RWPE1 (cell line): Measurements from ENCODE around the gene ADAMTS7.

Experiments used
- CTCF ChIA-PET: fragments of 350-600 bp; sonication (Branson Sonifier 250); formaldehyde crosslinking; extraction: SDS; loops from one replicate; lab custom pipeline; 2021; lab: Yijun Ruan, JAX
- POLR2A ChIA-PET: fragments of 400-600 bp; formaldehyde crosslinking; extraction: SDS; loops from one replicate; lab custom pipeline; 2020; ENCODE audit warnings: antibody characterized with exemption; ENCODE audit not compliant: low non-redundant PET; lab: Yijun Ruan, JAX
- DNase-seq: peaks from one replicate; pipeline ENCODE4 v3.0.0; 2012; ENCODE audit warnings: low spot score
- H3K27ac ChIP-seq: fragments of 450-650 bp; 2 replicates; pipeline ENCODE4 v1.5.1; 2017
- TF ChIP-seq, protein P1 (sequence below): fragments of 450-650 bp; conservative IDR thresholded peaks from 2 replicates; pipeline ENCODE4 v1.5.1; 2017; ENCODE audit warnings: low read depth, mild to moderate bottlenecking

Gene ADAMTS7, protein sequence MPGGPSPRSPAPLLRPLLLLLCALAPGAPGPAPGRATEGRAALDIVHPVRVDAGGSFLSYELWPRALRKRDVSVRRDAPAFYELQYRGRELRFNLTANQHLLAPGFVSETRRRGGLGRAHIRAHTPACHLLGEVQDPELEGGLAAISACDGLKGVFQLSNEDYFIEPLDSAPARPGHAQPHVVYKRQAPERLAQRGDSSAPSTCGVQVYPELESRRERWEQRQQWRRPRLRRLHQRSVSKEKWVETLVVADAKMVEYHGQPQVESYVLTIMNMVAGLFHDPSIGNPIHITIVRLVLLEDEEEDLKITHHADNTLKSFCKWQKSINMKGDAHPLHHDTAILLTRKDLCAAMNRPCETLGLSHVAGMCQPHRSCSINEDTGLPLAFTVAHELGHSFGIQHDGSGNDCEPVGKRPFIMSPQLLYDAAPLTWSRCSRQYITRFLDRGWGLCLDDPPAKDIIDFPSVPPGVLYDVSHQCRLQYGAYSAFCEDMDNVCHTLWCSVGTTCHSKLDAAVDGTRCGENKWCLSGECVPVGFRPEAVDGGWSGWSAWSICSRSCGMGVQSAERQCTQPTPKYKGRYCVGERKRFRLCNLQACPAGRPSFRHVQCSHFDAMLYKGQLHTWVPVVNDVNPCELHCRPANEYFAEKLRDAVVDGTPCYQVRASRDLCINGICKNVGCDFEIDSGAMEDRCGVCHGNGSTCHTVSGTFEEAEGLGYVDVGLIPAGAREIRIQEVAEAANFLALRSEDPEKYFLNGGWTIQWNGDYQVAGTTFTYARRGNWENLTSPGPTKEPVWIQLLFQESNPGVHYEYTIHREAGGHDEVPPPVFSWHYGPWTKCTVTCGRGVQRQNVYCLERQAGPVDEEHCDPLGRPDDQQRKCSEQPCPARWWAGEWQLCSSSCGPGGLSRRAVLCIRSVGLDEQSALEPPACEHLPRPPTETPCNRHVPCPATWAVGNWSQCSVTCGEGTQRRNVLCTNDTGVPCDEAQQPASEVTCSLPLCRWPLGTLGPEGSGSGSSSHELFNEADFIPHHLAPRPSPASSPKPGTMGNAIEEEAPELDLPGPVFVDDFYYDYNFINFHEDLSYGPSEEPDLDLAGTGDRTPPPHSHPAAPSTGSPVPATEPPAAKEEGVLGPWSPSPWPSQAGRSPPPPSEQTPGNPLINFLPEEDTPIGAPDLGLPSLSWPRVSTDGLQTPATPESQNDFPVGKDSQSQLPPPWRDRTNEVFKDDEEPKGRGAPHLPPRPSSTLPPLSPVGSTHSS (N-terminal part only)

DNA sequence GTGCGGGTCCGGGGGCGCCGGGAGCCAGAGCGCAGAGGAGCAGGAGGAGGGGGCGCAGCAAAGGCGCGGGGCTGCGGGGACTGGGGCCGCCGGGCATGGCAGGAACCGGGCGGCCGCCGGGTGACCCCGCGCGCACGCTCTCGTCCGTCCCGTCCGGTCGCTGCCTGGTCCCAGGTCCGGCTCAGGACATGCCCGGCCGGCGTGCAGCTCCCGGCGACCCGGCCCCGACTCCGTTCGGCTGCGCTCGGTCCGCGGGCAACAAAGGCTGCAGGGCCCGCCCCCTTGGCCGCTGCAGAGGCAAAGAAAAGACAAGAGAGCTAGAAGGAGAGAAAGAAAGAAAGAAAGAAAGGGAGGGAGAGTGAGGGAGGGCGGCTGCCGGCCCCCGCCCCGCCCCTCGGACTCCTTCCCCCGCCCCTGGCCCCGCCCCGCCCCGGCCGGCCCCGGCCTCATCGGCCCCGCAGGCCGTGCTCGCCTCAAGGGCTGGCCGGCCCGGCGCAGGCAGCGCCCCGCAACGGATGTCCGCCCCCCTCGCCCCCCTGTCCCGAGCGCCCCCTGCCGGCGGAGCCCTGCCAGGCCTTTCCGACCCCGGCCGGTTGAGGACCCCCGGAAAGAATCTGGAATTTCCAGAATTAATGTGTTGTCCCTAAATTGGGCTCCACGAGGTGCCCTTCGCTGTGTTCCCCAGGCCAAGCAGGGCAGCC is at the start of gene ADAMTS7:
ADAMTS7 (minus strand) TSS at position 341 of the 701 bp plus-strand sequence; CDS start at position 97, 244 bp downstream.
- TF ChIP-seq, protein P1, sequence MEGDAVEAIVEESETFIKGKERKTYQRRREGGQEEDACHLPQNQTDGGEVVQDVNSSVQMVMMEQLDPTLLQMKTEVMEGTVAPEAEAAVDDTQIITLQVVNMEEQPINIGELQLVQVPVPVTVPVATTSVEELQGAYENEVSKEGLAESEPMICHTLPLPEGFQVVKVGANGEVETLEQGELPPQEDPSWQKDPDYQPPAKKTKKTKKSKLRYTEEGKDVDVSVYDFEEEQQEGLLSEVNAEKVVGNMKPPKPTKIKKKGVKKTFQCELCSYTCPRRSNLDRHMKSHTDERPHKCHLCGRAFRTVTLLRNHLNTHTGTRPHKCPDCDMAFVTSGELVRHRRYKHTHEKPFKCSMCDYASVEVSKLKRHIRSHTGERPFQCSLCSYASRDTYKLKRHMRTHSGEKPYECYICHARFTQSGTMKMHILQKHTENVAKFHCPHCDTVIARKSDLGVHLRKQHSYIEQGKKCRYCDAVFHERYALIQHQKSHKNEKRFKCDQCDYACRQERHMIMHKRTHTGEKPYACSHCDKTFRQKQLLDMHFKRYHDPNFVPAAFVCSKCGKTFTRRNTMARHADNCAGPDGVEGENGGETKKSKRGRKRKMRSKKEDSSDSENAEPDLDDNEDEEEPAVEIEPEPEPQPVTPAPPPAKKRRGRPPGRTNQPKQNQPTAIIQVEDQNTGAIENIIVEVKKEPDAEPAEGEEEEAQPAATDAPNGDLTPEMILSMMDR = peak; percentile 85
- CTCF ChIA-PET = interaction anchor here (0.5 to 0.6 kb wide), 2 partner anchors 12 to 582 kb away, joined by 3 to 5 read pairs; no protein-coding TSS in a partner anchor
- DNase-seq = peak; percentile 93
- H3K27ac ChIP-seq = peak within 1 kb of the TSS; percentile 56
- POLR2A ChIA-PET = interaction anchor here (0.6 kb wide), 1 partner anchor 111 kb away, joined by 3 read pairs; no protein-coding TSS in a partner anchor

DNA sequence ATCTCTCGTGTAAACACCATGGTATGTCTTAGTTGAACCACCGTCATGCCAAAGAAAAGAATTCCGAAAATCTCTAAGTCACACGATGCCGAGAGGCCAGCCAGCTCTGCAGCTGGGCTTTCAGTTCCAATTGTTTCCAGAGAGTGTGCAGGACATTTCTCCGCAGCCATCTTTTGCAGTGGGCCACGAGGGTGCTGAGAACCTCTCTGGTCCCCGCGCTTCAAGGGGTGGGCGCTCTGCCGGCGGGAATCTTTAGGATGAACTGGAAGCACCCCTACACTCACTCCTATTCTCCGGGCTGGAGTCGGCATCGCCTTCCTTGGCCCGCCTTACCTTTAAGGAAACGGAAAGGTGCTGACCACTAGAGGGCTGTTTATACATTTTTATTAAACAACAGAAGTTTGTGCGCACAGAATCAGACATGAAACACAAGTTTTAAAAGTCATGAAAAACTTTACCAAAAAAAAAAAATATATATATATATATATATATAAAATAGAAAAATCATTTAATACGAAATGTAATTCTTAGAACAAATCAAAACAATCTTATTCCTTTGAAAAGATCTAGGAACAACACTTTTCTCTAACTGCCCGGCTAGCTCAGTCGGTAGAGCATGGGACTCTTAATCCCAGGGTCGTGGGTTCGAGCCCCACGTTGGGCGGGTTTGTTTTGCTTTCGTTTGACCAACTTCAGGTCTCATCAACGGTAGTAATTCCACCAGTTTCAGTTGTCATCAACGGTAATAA is 48.9 kb upstream of the ADAMTS7 start:
- H3K27ac ChIP-seq = peak overlapping the region; percentile 82
- POLR2A ChIA-PET = interaction anchor here (0.5 kb wide), 1 partner anchor 322 kb away, joined by 3 read pairs; no protein-coding TSS in a partner anchor
- CTCF ChIA-PET = interaction anchor here (0.5 to 1.6 kb wide), 9 partner anchors 12 to 355 kb away, joined by 3 to 8 read pairs (median 4); partner anchors contain the start of gene MORF4L1
- TF ChIP-seq, protein P1 = peak; percentile 66
- DNase-seq = peak; percentile 84

DNA sequence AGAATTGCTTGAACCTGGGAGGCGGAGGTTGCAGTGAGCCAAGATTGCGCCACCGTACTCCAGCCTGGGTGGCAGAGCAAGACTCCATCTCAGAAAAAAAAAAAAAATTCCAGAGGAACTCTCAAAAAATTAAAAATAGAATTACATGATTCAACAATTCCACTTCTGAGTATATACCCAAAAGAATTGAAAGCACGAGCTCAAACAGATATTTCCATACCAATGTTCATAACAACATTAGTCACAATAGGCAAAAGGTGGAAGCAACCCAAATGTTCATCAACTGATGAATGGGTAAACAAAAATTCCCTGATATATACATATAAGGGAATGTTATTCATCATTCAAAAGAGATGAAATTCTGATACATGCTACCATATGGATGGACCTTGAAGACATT is 44.5 kb upstream of the ADAMTS7 start:
- no peak for DNase-seq
- CTCF ChIA-PET = no interaction called here
- peak overlapping the region; percentile 25; the same call in 1 of the 2 replicates for H3K27ac ChIP-seq
- TF ChIP-seq, protein P1 = no peak
- POLR2A ChIA-PET = no interaction called here

DNA sequence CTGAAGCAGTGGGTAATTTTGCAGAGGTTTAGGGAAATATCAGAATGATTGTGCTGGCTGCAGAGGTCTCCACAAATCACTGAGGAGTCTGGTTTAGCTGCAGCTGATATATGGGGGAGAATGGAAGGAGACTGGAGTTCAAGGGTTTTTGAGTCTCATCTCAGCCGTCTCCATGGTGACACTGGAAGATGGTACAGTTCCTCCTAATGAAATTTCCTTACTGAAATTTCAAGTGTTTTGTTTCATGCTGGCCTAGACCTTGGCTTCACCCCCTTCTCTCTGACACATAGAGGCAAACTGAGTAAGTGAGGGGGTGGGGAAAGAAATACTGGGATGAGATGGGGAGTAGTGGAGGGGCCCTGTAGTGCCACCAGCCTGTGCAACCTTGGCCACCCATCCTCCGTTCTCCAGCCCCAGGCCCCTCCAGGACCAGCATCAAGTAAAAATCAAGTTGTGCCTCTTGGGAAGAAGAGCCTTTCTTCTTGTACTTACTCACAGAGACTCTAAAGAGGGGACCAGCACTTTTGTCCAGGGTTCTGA is 43.6 kb upstream of the ADAMTS7 start:
- POLR2A ChIA-PET = no interaction called here
- no peak for DNase-seq
- CTCF ChIA-PET = interaction anchor here (0.6 to 0.7 kb wide), 2 partner anchors 103 to 508 kb away, joined by 4 to 5 read pairs; no protein-coding TSS in a partner anchor
- H3K27ac ChIP-seq = no peak overlapping the region; the same call in 1 of the 2 replicates
- TF ChIP-seq, protein P1 = no peak

DNA sequence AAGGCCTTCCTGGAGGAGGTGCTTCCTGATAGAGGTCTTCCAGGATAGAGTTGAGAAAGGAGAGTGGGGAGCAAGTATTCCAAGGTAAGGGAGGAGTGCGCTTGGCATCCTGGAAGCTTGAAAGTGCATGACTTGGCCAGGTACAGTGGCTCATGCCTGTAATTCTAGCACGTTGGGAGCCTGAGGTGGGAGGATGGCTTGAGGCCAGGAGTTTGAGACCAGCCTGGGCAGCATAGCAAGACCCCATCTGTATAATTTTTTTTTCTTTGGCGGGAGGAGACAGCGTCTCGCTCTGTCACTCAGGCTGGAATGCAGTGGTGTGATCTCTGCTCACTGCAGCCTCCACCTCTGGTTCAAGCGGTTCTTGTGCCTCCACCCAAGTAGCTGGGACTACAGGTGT is 42.2 kb upstream of the ADAMTS7 start:
- no peak overlapping the region for H3K27ac ChIP-seq
- no peak for DNase-seq
- POLR2A ChIA-PET = no interaction called here
- CTCF ChIA-PET = interaction anchor here (0.9 kb wide), 1 partner anchor 20 kb away, joined by 3 read pairs; no protein-coding TSS in a partner anchor
- TF ChIP-seq, protein P1 = no peak
